Measurements from ENCODE around the gene CCL17. TPM values are rescaled to one million over a fixed set of nuclear protein-coding genes. Genes with fewer than 3 reads are reported as not detected.
"Not testable (repeated sequence)": the region's sequence is repeated elsewhere in the genome, so short reads cannot be mapped to it uniquely, and the experiment has no call there.

The CCL17 gene
- total RNA-seq, 1 donor = not detected

GRCh38 chr16:57430955-57431354 lies 26.4 kb downstream of the CCL17 start:
- no peak for DNase-seq (ENCODE audit: low read depth)
- no peak overlapping the region for H3K4me3 ChIP-seq (ENCODE audit: low read depth, low read length)
- no peak for TF ChIP-seq CTCF (IDR thresholded peaks at IDR 0.05; ENCODE audit: insufficient read depth, low read depth, low read length)

GRCh38 chr16:57432505-57432904 lies 27.9 kb downstream of the CCL17 start:
- no peak for DNase-seq (ENCODE audit: low read depth)
- no peak overlapping the region for H3K4me3 ChIP-seq (ENCODE audit: low read depth, low read length)
- TF ChIP-seq CTCF (IDR thresholded peaks at IDR 0.05; ENCODE audit: insufficient read depth, low read depth, low read length) = no peak

GRCh38 chr16:57432989-57433388 lies 28.4 kb downstream of the CCL17 start:
- DNase-seq (ENCODE audit: low read depth) = no peak
- TF ChIP-seq CTCF (IDR thresholded peaks at IDR 0.05; ENCODE audit: insufficient read depth, low read depth, low read length) = no peak

GRCh38 chr16:57434003-57434402 lies 29.4 kb downstream of the CCL17 start:
- H3K4me3 ChIP-seq (ENCODE audit: low read depth, low read length) = no peak overlapping the region
- no peak for TF ChIP-seq CTCF (IDR thresholded peaks at IDR 0.05; ENCODE audit: insufficient read depth, low read depth, low read length)
- no peak for DNase-seq (ENCODE audit: low read depth)

More at GRCh38 chr16:57432989-57433388, 28.4 kb downstream of the CCL17 start:
- H3K4me3 ChIP-seq (ENCODE audit: low read depth, low read length) = no peak overlapping the region

GRCh38 chr16:57435838-57436237 lies 31.3 kb downstream of the CCL17 start:
- H3K4me3 ChIP-seq (ENCODE audit: low read depth, low read length) = no peak overlapping the region
- TF ChIP-seq CTCF (IDR thresholded peaks at IDR 0.05; ENCODE audit: insufficient read depth, low read depth, low read length) = no peak
- no peak for DNase-seq (ENCODE audit: low read depth)

- H3K4me3 ChIP-seq (ENCODE audit: low read depth, low read length); DNase-seq (ENCODE audit: low read depth): not testable (repeated sequence)
These were observed 35.4 kb downstream of the CCL17 start for GRCh38 chr16:57439947-57440346.

- not testable (repeated sequence) for H3K4me3 ChIP-seq (ENCODE audit: low read depth, low read length)
- DNase-seq (ENCODE audit: low read depth) = peak; percentile 3
These were observed 36.0 kb downstream of the CCL17 start for GRCh38 chr16:57440551-57440950.

- TF ChIP-seq CTCF (IDR thresholded peaks at IDR 0.05; ENCODE audit: insufficient read depth, low read depth, low read length) = no peak
- DNase-seq (ENCODE audit: low read depth) = peak; percentile 43
- H3K4me3 ChIP-seq (ENCODE audit: low read depth, low read length) = no peak overlapping the region
These were observed 40.1 kb downstream of the CCL17 start for GRCh38 chr16:57444711-57445110.
